Activated T-helper 1 cell treated with Interleukin-2 at 50 U/mL for 16 hours (primary cell): ENCODE data around the gene WDFY1.

Experiments used
- DNase-seq: peaks from one replicate; pipeline ENCODE4 v3.0.0-alpha.2; 2020; ENCODE audit warnings: low read depth

WDFY1 gene

GRCh38 chr2:223856584-223856983, 88.6 kb downstream of the WDFY1 start:
- no peak for DNase-seq

GRCh38 chr2:223856021-223856420, 89.1 kb downstream of the WDFY1 start:
- no peak for DNase-seq

GRCh38 chr2:223855426-223855825, 89.7 kb downstream of the WDFY1 start:
- no peak for DNase-seq

- no peak for DNase-seq
Measured at GRCh38 chr2:223854741-223855140, 90.4 kb downstream of the WDFY1 start.

GRCh38 chr2:223853425-223853837, 91.7 kb downstream of the WDFY1 start:
- no peak for DNase-seq

GRCh38 chr2:223852281-223852795, 92.8 kb downstream of the WDFY1 start:
- DNase-seq, result no peak

GRCh38 chr2:223847410-223847809, 97.7 kb downstream of the WDFY1 start:
- no peak for DNase-seq

- DNase-seq, result no peak
Measured at GRCh38 chr2:223846515-223846914, 98.6 kb downstream of the WDFY1 start.

GRCh38 chr2:223841436-223842190, 103.5 kb downstream of the WDFY1 start:
- DNase-seq, result no peak

- DNase-seq, result peak; percentile 43
Measured at GRCh38 chr2:223837287-223838061, 107.7 kb downstream of the WDFY1 start, which contains the start of gene AP1S3. TSS of gene AP1S3 (minus strand) at chr2:223837582. CDS start at chr2:223837450, 132 bp downstream.

- no peak for DNase-seq
Measured at GRCh38 chr2:223835701-223836532, 109.2 kb downstream of the WDFY1 start.

- DNase-seq, result no peak
Measured at GRCh38 chr2:223834431-223834830, 110.7 kb downstream of the WDFY1 start.

- DNase-seq, result no peak
Measured at GRCh38 chr2:223832241-223832903, 112.8 kb downstream of the WDFY1 start.

GRCh38 chr2:223829128-223829527, 116.0 kb downstream of the WDFY1 start:
- no peak for DNase-seq

- no peak for DNase-seq
Measured at GRCh38 chr2:223828314-223828713, 116.8 kb downstream of the WDFY1 start.

GRCh38 chr2:223826995-223827394, 118.1 kb downstream of the WDFY1 start:
- DNase-seq, result no peak
